Mesenteric fat pad (tissue), 1 donor: ENCODE data around the gene TUBB3. TPM values are rescaled to one million over a fixed set of nuclear protein-coding genes. Genes with fewer than 3 reads are reported as not detected.
A peak's percentile ranks its signal among the peaks of the same experiment; 100 is the strongest.
"Not testable (repeated sequence)": the region's sequence is repeated elsewhere in the genome, so short reads cannot be mapped to it uniquely, and the experiment has no call there.

Experiments
- DNase-seq: peaks from one replicate; pipeline ENCODE4 v3.0.0-alpha.2; 2020; ENCODE audit warnings: low spot score
- total RNA-seq: library from RNA; stranded (reverse); fragmentation: NEBNext Ultra II Directional; extraction: Animal tissue kit (Norgen Biotek cat#: 25700); gene quantifications from one replicate; pipeline ENCODE4 v1.2.1, GENCODE V29; 2021
- donor health status: DM: yes; HTN: yes; CAD: no.

Gene TUBB3
- total RNA-seq, 1 donor from 2014 or later = 4.2 TPM

- no peak for DNase-seq
Measured at GRCh38 chr16:89900885-89901284, 22.3 kb upstream of the TUBB3 start.

- no peak for DNase-seq
Measured at GRCh38 chr16:89902980-89903379, 20.2 kb upstream of the TUBB3 start.

GRCh38 chr16:89903908-89904515 is 19.1 kb upstream of the TUBB3 start:
- DNase-seq = no peak

- DNase-seq = no peak
Measured at GRCh38 chr16:89904606-89905510, 18.3 kb upstream of the TUBB3 start.

GRCh38 chr16:89905511-89906139 is 17.5 kb upstream of the TUBB3 start:
- no peak for DNase-seq

GRCh38 chr16:89906140-89907025 is 16.8 kb upstream of the TUBB3 start:
- no peak for DNase-seq

- DNase-seq = no peak
Measured at GRCh38 chr16:89907055-89907814, 15.9 kb upstream of the TUBB3 start.

- DNase-seq = no peak
Measured at GRCh38 chr16:89908236-89908635, 14.9 kb upstream of the TUBB3 start.

- peak; percentile 94 for DNase-seq
Measured at GRCh38 chr16:89909777-89910716, 13.1 kb upstream of the TUBB3 start.

GRCh38 chr16:89910717-89911354 is 12.3 kb upstream of the TUBB3 start:
- no peak for DNase-seq

GRCh38 chr16:89911375-89911774 is 11.8 kb upstream of the TUBB3 start:
- no peak for DNase-seq

- no peak for DNase-seq
Measured at GRCh38 chr16:89912143-89912542, 11.0 kb upstream of the TUBB3 start.

GRCh38 chr16:89912627-89913026 is 10.5 kb upstream of the TUBB3 start:
- DNase-seq = no peak

- no peak for DNase-seq
Measured at GRCh38 chr16:89913408-89914387, 9.4 kb upstream of the TUBB3 start.

GRCh38 chr16:89914642-89915285 is 8.4 kb upstream of the TUBB3 start:
- DNase-seq = not testable (repeated sequence)

- no peak for DNase-seq
Measured at GRCh38 chr16:89915303-89916232, 7.6 kb upstream of the TUBB3 start.
